HepG2 (cell line): ENCODE results near the gene RTEL1. TPM values are rescaled to one million over a fixed set of nuclear protein-coding genes. Genes with fewer than 3 reads are reported as not detected.
A peak's percentile ranks its signal among the peaks of the same experiment; 100 is the strongest.

ENCODE experiments used
- ATF1 ChIP-seq: IDR thresholded peaks from 2 replicates; pipeline ENCODE4 v1.6.1; 2016; ENCODE audit warnings: mild to moderate bottlenecking, control low read depth
- FOXK1 ChIP-seq: sonication (generic); formaldehyde crosslinking; IDR thresholded peaks from 2 replicates; pipeline ENCODE4 v1.4.0; 2020; ENCODE audit warnings: low read depth, missing genetic modification reagents, borderline replicate concordance
- HNF1A ChIP-seq, 2 experiments: sonication (generic) in 1 of 2; formaldehyde crosslinking in 1 of 2; IDR thresholded peaks; 2 replicates each; pipeline versions ENCODE4 v1.4.0 to v1.6.1; 2016 to 2020; ENCODE audit warnings: borderline replicate concordance in 1 of 2, low read depth in 1 of 2, mild to moderate bottlenecking in 1 of 2, missing genetic modification reagents in 1 of 2
- NFATC3 ChIP-seq: sonication (generic); formaldehyde crosslinking; IDR thresholded peaks from 2 replicates; pipeline ENCODE4 v1.5.1; 2020; ENCODE audit warnings: mild to moderate bottlenecking, missing genetic modification reagents
- RXRB ChIP-seq: IDR thresholded peaks from 2 replicates; pipeline ENCODE4 v1.6.1; 2016; ENCODE audit warnings: borderline replicate concordance, missing genetic modification reagents, missing compliant biosample characterization
- SRSF1 ChIP-seq: fragments of 200-400 bp; formaldehyde crosslinking; optimal IDR thresholded peaks from 2 replicates; pipeline ENCODE3; 2017; ENCODE audit warnings: mild to moderate bottlenecking, low read depth, low read length, moderate library complexity
- THAP7 ChIP-seq: sonication (generic); formaldehyde crosslinking; IDR thresholded peaks from 2 replicates; pipeline ENCODE4 v1.8.1; 2023; ENCODE audit warnings: mild to moderate bottlenecking, missing genetic modification reagents
- TOE1 ChIP-seq: sonication (generic); formaldehyde crosslinking; IDR thresholded peaks from 2 replicates; pipeline ENCODE4 v1.4.0; 2020; ENCODE audit warnings: mild to moderate bottlenecking, missing genetic modification reagents
- YEATS4 ChIP-seq: sonication (generic); formaldehyde crosslinking; IDR thresholded peaks from 2 replicates; pipeline ENCODE4 v1.4.0; 2020; ENCODE audit warnings: missing genetic modification reagents, borderline replicate concordance
- ZNF24 ChIP-seq: fragments of 450-650 bp; IDR thresholded peaks from 2 replicates; pipeline ENCODE4 v1.6.1; 2017; ENCODE audit warnings: antibody characterized with exemption, mild to moderate bottlenecking
- ZNF329 ChIP-seq: sonication (generic); formaldehyde crosslinking; IDR thresholded peaks from 2 replicates; pipeline ENCODE4 v1.9.0; 2021; ENCODE audit warnings: low read depth, mild to moderate bottlenecking, missing genetic modification reagents
- ZNF430 ChIP-seq: sonication (generic); formaldehyde crosslinking; IDR thresholded peaks from 2 replicates; pipeline ENCODE4 v1.9.0; 2021; ENCODE audit warnings: mild to moderate bottlenecking, missing genetic modification reagents
- ZNF451 ChIP-seq: sonication (generic); formaldehyde crosslinking; IDR thresholded peaks from 2 replicates; pipeline ENCODE4 v1.5.0; 2020; ENCODE audit warnings: mild to moderate bottlenecking, missing genetic modification reagents
- ZNF570 ChIP-seq: sonication (generic); formaldehyde crosslinking; IDR thresholded peaks from 2 replicates; pipeline ENCODE4 v1.4.0; 2020; ENCODE audit warnings: mild to moderate bottlenecking, missing genetic modification reagents, borderline replicate concordance
- polyA plus RNA-seq, 8 experiments: library from polyadenylated mRNA; depleted of rRNA in 3 of 8; stranded (reverse) in 7 of 8; unstranded in 1 of 8; fragments of >200 nt; fragmentation: Illumina TruSeq in 4 of 8; extraction: Trizol in 4 of 8; gene quantifications; 2 replicates each; pipeline versions ENCODE4 v1.2.1 to v1.2.3, GENCODE V29; 2011 to 2016; ENCODE audit warnings: low read depth in 4 of 8, missing spikeins in 1 of 8, mixed read lengths in 1 of 8; ENCODE audit not compliant: insufficient read depth in 1 of 8
- total RNA-seq, 5 experiments: library from RNA; depleted of rRNA; stranded (reverse); fragments of >200 nt; fragmentation: Illumina TruSeq; extraction: Trizol; gene quantifications; 2 replicates each; pipeline ENCODE4 v1.2.3, GENCODE V29; 2016; ENCODE audit warnings: low read depth in 1 of 5
- TF ChIP-seq, protein P1 (sequence below): IDR thresholded peaks from 2 replicates; pipeline ENCODE4 v1.6.1; 2016; ENCODE audit warnings: missing compliant biosample characterization, missing genetic modification reagents, borderline replicate concordance
- TF ChIP-seq, protein P2 (sequence below): sonication (generic); formaldehyde crosslinking; IDR thresholded peaks from 2 replicates; pipeline ENCODE4 v1.4.0; 2020; ENCODE audit warnings: missing genetic modification reagents

The RTEL1 gene
- total and polyA plus RNA-seq, 2 of the 13 experiments (the other 11 are each of a cell fraction or from before 2014, with no cell fraction given): 21.8 to 36.4 TPM

DNA sequence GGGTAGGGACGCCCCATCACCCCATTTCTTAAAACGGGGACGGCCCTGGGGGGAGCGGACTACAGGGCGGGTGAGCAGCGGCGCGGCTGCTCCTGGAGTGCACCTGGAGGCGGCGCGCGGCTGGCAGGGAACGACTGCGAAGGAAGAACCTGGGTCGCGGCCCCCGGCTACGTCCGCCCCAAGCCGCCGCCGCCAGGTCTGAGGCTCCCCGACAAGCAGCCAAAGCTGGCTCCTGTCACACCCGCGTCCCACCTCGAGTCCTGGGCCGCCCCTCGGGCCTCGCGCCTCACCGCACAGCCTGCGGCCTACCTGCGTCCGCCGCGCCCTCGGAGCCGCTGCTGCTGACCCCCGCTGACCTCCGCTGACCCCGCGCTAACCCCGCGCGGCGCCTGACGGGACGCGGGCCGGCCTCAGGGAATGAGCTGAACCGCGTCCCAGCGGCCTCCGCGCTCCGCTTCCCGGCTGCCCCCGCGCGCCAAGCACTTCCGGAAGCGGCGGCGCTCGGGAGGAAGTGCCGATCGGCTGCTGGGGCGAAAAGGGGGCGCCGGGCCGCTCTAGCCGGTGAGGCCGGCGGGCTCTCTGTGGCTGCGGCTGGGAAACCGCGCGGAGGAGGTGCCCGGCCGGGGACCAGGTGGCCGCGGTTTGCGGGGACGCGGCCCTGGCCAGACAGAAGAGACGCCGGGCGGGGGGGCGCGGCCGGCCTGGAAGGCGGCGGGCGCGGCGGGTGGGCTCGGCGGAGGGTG is 49.6 kb downstream of the RTEL1 start, which contains the start of the genes ARFRP1 and ZGPAT (continued):
- TF ChIP-seq ZNF329 (CRISPR knock-in tag) (peak; percentile 64; the same call in 1 of the 2 replicates), ZNF24 (no peak), RXRB (CRISPR knock-in tag) (peak; percentile 97), FOXK1 (CRISPR knock-in tag) (peak; percentile 97), ATF1 (CRISPR knock-in tag) (no peak), SRSF1 (peak; percentile 85), YEATS4 (CRISPR knock-in tag) (peak; percentile 98), NFATC3 (CRISPR knock-in tag) (no peak), ZNF570 (no peak), ZNF451 (CRISPR knock-in tag) (peak; percentile 97), ZNF430 (peak; percentile 95), TOE1 (peak; percentile 95), HNF1A (IDR thresholded peaks at IDR 0.05; ENCODE audit: low read depth) (no peak), HNF1A (CRISPR knock-in tag; IDR thresholded peaks at IDR 0.05; ENCODE audit: borderline replicate concordance) (peak; percentile 88), THAP7 (CRISPR knock-in tag) (0 out of 2 replicates have a peak, but pooled peaks have one; percentile 13)
- TF ChIP-seq, protein P1, sequence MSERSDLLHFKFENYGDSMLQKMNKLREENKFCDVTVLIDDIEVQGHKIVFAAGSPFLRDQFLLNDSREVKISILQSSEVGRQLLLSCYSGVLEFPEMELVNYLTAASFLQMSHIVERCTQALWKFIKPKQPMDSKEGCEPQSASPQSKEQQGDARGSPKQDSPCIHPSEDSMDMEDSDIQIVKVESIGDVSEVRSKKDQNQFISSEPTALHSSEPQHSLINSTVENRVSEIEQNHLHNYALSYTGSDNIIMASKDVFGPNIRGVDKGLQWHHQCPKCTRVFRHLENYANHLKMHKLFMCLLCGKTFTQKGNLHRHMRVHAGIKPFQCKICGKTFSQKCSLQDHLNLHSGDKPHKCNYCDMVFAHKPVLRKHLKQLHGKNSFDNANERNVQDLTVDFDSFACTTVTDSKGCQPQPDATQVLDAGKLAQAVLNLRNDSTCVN: peak; percentile 91
- TF ChIP-seq, protein P2, sequence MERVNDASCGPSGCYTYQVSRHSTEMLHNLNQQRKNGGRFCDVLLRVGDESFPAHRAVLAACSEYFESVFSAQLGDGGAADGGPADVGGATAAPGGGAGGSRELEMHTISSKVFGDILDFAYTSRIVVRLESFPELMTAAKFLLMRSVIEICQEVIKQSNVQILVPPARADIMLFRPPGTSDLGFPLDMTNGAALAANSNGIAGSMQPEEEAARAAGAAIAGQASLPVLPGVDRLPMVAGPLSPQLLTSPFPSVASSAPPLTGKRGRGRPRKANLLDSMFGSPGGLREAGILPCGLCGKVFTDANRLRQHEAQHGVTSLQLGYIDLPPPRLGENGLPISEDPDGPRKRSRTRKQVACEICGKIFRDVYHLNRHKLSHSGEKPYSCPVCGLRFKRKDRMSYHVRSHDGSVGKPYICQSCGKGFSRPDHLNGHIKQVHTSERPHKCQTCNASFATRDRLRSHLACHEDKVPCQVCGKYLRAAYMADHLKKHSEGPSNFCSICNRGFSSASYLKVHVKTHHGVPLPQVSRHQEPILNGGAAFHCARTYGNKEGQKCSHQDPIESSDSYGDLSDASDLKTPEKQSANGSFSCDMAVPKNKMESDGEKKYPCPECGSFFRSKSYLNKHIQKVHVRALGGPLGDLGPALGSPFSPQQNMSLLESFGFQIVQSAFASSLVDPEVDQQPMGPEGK (CRISPR knock-in tag): peak; percentile 86
